Skeletal muscle satellite cell (primary cell): Measurements from ENCODE around the gene CARD19.

Source experiments
- H3K27me3 ChIP-seq: 2 replicates; pipeline ENCODE4 v1.7.0; 2013; ENCODE audit warnings: low read length; ENCODE audit not compliant: control insufficient read depth, insufficient read depth
- H3K36me3 ChIP-seq: 2 replicates; pipeline ENCODE4 v1.7.0; 2013; ENCODE audit warnings: mild to moderate bottlenecking, control low read depth, low read length; ENCODE audit not compliant: insufficient read depth
- H3K4me1 ChIP-seq: 2 replicates; pipeline ENCODE4 v1.7.0; 2013; ENCODE audit warnings: low read length; ENCODE audit not compliant: control insufficient read depth, insufficient read depth
- H3K4me2 ChIP-seq: 2 replicates; pipeline ENCODE4 v1.7.0; 2013; ENCODE audit warnings: mild to moderate bottlenecking, low read length
- H3K4me3 ChIP-seq: 2 replicates; pipeline ENCODE4 v1.7.0; 2013; ENCODE audit warnings: low read length
- H3K9ac ChIP-seq: 2 replicates; pipeline ENCODE4 v1.7.0; 2013; ENCODE audit warnings: mild to moderate bottlenecking, low read depth, low read length, moderate library complexity
- H3K9me3 ChIP-seq: replicated peaks from 2 replicates; pipeline ENCODE4 v1.7.0; 2013; ENCODE audit warnings: mild to moderate bottlenecking, control low read depth, low read length

CARD19 gene

DNA sequence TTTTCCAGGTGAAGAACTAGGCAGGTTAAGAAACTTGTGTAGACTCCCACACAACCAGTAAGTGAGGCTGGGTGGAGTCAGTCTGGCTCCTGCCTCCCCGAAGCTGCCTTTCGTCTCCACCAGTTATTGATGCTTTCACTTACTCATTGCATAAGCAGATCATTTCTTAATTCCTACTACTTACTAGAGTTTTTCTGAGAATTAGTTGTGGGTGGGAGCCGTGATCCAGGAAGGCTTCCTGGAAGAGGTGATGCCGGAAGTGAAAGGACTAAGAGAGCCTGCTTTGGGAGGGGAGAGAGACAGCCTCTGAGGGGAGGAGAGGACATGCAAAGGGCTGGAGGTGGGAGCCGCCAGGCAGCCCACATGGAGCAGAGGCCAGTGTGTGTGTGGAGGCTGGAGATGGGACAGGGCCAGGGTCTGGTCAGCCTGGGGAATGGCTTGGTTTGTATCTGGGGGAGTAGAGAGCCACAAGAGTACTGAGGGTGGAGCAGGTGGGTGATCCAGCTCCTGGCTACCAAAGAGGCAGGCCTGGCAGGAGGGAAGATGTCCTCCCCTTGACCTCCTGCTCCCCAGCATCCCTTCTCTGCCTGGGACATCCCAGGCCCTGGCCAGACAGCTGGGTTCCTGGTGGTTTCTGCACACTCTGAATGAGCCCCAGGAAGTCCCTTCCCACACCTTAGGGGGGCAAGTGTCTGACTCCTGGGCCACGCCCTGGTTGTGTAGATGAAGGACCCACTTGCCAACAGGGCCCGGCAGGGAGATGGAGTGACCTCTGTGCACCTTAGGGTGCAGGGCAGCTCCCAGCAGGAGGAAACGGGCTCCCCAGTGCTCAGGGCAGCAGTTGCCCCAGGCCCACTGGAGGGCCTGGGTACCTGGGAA is 12.2 kb upstream of the CARD19 start:
- no peaks in the 10 kb centered on the region for H3K9me3 ChIP-seq

GRCh38 chr9:93084471-93084881 is 11.5 kb upstream of the CARD19 start:
- Histone ChIP-seq H3K4me2 (no peak overlapping the region), H3K9ac (no peak overlapping the region), H3K4me3 (no peak overlapping the region), H3K36me3 (no peaks in the 10 kb centered on the region), H3K9me3 (no peaks in the 10 kb centered on the region), H3K27me3 (peaks cover 4% of the 10 kb centered on the region), H3K4me1 (no peaks in the 10 kb centered on the region)

More for the DNA sequence above, 12.2 kb upstream of the CARD19 start:
- H3K4me3 ChIP-seq, result no peak overlapping the region
- peaks cover 4% of the 10 kb centered on the region for H3K27me3 ChIP-seq
- H3K4me1 ChIP-seq, result no peaks in the 10 kb centered on the region
- no peak overlapping the region for H3K4me2 ChIP-seq
- no peak overlapping the region for H3K9ac ChIP-seq
- no peaks in the 10 kb centered on the region for H3K36me3 ChIP-seq

DNA sequence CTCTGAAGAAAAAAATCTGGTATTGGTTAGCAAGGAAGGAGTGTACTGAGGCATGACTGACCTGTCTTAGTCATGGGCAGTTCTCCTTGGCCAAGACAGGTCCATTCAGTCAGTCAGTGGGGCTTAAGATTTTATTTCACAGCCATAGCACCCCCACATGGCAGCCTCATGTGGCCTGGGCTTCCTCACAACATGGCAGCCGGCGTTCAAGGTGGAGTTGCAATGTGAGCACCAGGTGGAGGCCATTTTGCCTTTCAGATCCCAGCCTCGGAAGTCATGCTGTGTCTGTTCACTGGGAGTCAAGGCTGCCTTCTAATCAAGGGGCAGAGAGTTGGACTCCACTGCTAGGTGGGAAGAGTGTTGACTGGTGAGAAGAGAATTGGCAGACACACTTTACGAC is 10.3 kb upstream of the CARD19 start:
- no peak overlapping the region for H3K4me2 ChIP-seq
- no peaks in the 10 kb centered on the region for H3K36me3 ChIP-seq

GRCh38 chr9:93086447-93087224 is 9.4 kb upstream of the CARD19 start:
- H3K27me3 ChIP-seq, result peaks cover 4% of the 10 kb centered on the region
- H3K36me3 ChIP-seq, result no peaks in the 10 kb centered on the region
- H3K4me1 ChIP-seq, result peaks cover 1% of the 10 kb centered on the region
- H3K4me2 ChIP-seq, result no peak overlapping the region
- H3K9ac ChIP-seq, result no peak overlapping the region
- H3K9me3 ChIP-seq, result peaks cover 6% of the 10 kb centered on the region
- H3K4me3 ChIP-seq, result no peak overlapping the region

More for the DNA sequence above, 10.3 kb upstream of the CARD19 start:
- no peaks in the 10 kb centered on the region for H3K4me1 ChIP-seq
- H3K4me3 ChIP-seq, result no peak overlapping the region
- no peak overlapping the region for H3K9ac ChIP-seq
- H3K27me3 ChIP-seq, result peaks cover 4% of the 10 kb centered on the region
- no peaks in the 10 kb centered on the region for H3K9me3 ChIP-seq

DNA sequence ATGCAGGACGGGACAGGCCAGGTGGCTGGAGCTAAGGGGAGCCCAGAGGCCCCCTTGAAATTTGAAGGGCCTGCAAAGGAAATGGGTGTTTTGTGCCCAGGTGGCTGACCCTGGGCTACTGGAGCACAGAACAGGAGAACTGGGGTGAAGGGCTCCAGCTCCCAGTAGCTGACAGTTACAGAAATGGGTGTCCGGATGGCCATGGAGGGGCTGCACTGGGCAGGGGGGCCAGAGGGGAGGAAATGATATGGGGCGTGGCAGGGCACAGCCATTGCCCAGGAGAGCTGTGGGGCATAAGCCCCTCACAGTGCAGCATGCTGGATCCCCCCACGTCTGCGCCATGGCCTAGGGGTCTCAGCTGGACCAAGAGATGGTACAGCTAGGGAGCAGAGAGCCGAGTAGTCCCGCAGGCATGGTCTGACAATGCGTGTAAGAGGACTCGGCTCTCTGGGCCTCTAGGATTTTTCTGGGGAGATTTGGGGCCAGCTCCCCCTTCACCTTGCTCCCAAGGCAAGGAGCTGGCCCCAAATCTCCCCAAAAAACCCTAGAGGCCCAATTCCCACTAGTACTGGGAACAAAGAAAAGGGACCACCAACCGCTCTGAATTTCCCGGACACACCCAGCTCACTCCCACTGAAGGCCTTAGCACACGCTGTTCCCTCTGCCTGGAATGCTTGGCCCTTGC is 7.9 kb upstream of the CARD19 start:
- Histone ChIP-seq H3K4me3 (no peak overlapping the region), H3K27me3 (peaks cover 4% of the 10 kb centered on the region), H3K4me1 (peaks cover 8% of the 10 kb centered on the region), H3K4me2 (no peak overlapping the region), H3K9ac (no peak overlapping the region), H3K9me3 (peaks cover 6% of the 10 kb centered on the region), H3K36me3 (no peaks in the 10 kb centered on the region)

DNA sequence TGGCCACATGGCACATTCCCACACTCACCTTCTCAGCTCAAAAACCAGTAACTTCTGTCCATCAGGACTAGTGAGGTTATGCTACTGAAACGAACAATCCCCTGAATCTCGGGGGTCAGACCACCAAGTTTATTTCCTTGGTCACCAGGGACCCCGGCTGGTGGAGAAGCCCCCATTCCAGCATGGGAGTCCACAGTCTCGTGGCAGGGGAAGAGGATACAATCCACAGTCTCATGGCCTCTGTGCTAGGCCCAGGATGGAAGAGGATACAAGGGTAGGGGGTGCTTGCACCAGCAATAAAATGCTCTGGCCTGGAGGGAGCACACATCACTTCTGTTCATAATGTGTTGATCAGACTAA is 7.4 kb upstream of the CARD19 start:
- Histone ChIP-seq H3K9me3 (peaks cover 6% of the 10 kb centered on the region), H3K4me3 (no peak overlapping the region), H3K4me2 (no peak overlapping the region), H3K27me3 (peaks cover 3% of the 10 kb centered on the region), H3K36me3 (no peaks in the 10 kb centered on the region), H3K9ac (no peak overlapping the region), H3K4me1 (peaks cover 8% of the 10 kb centered on the region)

DNA sequence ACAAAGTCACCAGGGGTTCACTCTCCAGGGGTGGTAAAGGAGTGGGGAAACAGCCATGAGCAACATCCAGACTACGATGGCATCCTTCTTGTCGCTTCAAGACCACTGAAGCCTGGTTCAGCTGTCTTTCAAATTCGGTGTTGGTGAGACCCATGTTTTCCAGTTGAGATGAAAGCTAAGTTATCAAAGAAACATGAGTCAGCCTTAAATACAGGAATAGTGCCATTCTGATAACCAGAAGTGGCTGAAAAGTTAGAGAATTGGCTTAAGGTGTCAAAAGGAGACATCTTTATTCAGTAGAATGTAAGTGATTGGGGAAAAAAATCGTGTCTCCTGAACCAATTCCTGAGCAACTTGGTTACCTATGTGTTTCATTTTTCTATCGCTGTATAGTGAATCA is 7.0 kb upstream of the CARD19 start:
- Histone ChIP-seq H3K4me2 (no peak overlapping the region), H3K4me1 (peaks cover 8% of the 10 kb centered on the region), H3K36me3 (no peaks in the 10 kb centered on the region), H3K9me3 (peaks cover 6% of the 10 kb centered on the region), H3K9ac (no peak overlapping the region), H3K27me3 (no peaks in the 10 kb centered on the region), H3K4me3 (no peak overlapping the region)

- H3K4me3 ChIP-seq, result no peak overlapping the region
- H3K9ac ChIP-seq, result no peak overlapping the region
- no peaks in the 10 kb centered on the region for H3K27me3 ChIP-seq
- peaks cover 8% of the 10 kb centered on the region for H3K4me1 ChIP-seq
- H3K9me3 ChIP-seq, result peaks cover 6% of the 10 kb centered on the region
- H3K36me3 ChIP-seq, result no peaks in the 10 kb centered on the region
- no peak overlapping the region for H3K4me2 ChIP-seq
Measured at GRCh38 chr9:93089481-93089991, 6.5 kb upstream of the CARD19 start.

- H3K4me1 ChIP-seq, result peaks cover 12% of the 10 kb centered on the region
- H3K9ac ChIP-seq, result no peak overlapping the region
- no peak overlapping the region for H3K4me3 ChIP-seq
- no peaks in the 10 kb centered on the region for H3K27me3 ChIP-seq
- H3K9me3 ChIP-seq, result peaks cover 6% of the 10 kb centered on the region
- no peaks in the 10 kb centered on the region for H3K36me3 ChIP-seq
- no peak overlapping the region for H3K4me2 ChIP-seq
Measured at GRCh38 chr9:93090091-93090655, 5.8 kb upstream of the CARD19 start.

DNA sequence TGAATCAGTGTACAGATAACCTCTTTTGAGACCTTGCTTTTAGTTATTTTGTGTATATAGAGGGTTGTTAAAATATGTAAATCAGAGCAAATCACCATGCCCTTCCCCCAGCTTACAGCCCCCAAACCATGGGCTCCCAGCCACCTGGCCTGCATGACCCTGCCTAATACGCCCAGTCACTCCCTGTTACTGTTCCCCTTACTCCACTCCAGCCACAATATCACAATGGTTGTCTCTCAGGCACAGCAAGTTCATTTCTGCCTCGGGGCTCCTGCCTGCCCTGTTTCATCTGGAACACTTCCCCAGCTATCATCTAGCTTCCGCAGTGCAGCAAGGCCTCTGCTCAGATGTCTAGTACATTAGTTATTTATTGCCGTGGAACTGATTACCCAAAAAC is 5.0 kb upstream of the CARD19 start:
- H3K4me1 ChIP-seq, result peaks cover 14% of the 10 kb centered on the region
- no peaks in the 10 kb centered on the region for H3K36me3 ChIP-seq
- peaks cover 6% of the 10 kb centered on the region for H3K9me3 ChIP-seq
- H3K27me3 ChIP-seq, result no peaks in the 10 kb centered on the region
- H3K4me3 ChIP-seq, result no peak overlapping the region
- H3K9ac ChIP-seq, result no peak overlapping the region
- H3K4me2 ChIP-seq, result no peak overlapping the region
